B cell (primary cell): ENCODE measurements around the gene POLE. TPM values are rescaled to one million over a fixed set of nuclear protein-coding genes. Genes with fewer than 3 reads are reported as not detected.

Source experiments
- ATAC-seq: fragments of 200-7000 bp; cut with Tn5 transposase; one replicate; pipeline ENCODE4 v1.10.0; 2021; ENCODE audit warnings: low read depth, mild to moderate bottlenecking, moderate number of reproducible peaks, moderate library complexity
- CTCF ChIA-PET: fragments of 350-600 bp; sonication (Branson Sonifier 250); formaldehyde crosslinking; loops from one replicate; lab custom pipeline; 2021; ENCODE audit warnings: antibody characterized with exemption, inconsistent platforms; lab: Charles Lee
- POLR2A ChIA-PET: fragments of 350-600 bp; sonication (Branson Sonifier 250); formaldehyde crosslinking; loops from one replicate; lab custom pipeline; 2021; ENCODE audit warnings: antibody characterized with exemption; lab: Charles Lee
- DNase-seq: peaks from one replicate; pipeline ENCODE4 v3.0.0; 2013
- H2AFZ ChIP-seq: 2 replicates; pipeline ENCODE4 v1.6.1; 2012; ENCODE audit warnings: mild to moderate bottlenecking, low read depth, low read length; ENCODE audit not compliant: insufficient read depth, poor library complexity, severe bottlenecking
- H3K27ac ChIP-seq, 2 donors: 1 replicate in 1 of 2; 2 replicates in 1 of 2; pipeline ENCODE4 v1.5.1; 2012 to 2013; ENCODE audit warnings: low read length in 2 of 2, mild to moderate bottlenecking in 2 of 2, moderate library complexity in 1 of 2
- H3K27me3 ChIP-seq, 4 experiments: fragments of 200-600 bp in 1 of 4; sonication (generic) in 1 of 4; replicated peaks in 1 of 4; 1 replicate in 2 of 4; 2 replicates in 2 of 4; pipeline versions ENCODE4 v1.6.1 to v1.7.0; 2013 to 2016; ENCODE audit warnings: low read length in 3 of 4, mild to moderate bottlenecking in 2 of 4, mixed read lengths in 1 of 4, moderate library complexity in 1 of 4; ENCODE audit not compliant: insufficient read depth in 4 of 4, control insufficient read depth in 3 of 4; ENCODE audit errors: control extremely low read depth in 1 of 4
- H3K36me3 ChIP-seq, 2 experiments: replicated peaks in 1 of 2; 1 replicate in 1 of 2; 2 replicates in 1 of 2; pipeline versions ENCODE4 v1.6.1 to v1.7.1; 2013; ENCODE audit warnings: low read length in 1 of 2; ENCODE audit not compliant: insufficient read depth in 2 of 2, control insufficient read depth in 1 of 2; ENCODE audit errors: control extremely low read depth in 1 of 2, extremely low read depth in 1 of 2
- H3K4me1 ChIP-seq, 2 donors: fragments of 200-600 bp in 1 of 2; sonication (generic) in 1 of 2; 1 replicate in 1 of 2; 2 replicates in 1 of 2; pipeline versions ENCODE4 v1.5.1 to v1.6.1; 2013 to 2017; ENCODE audit warnings: low read length in 2 of 2; ENCODE audit not compliant: control insufficient read depth in 2 of 2, insufficient read depth in 2 of 2
- H3K4me2 ChIP-seq: replicated peaks from 2 replicates; pipeline ENCODE3; 2012; ENCODE audit warnings: mild to moderate bottlenecking, low read depth, low read length; ENCODE audit not compliant: poor library complexity, severe bottlenecking
- H3K4me3 ChIP-seq, 5 experiments: fragments of 200-600 bp in 1 of 5; sonication (generic) in 1 of 5; 1 replicate in 3 of 5; 2 replicates in 2 of 5; pipeline versions ENCODE4 v1.5.1 to v1.7.0; 2011 to 2016; ENCODE audit warnings: low read length in 4 of 5, mild to moderate bottlenecking in 4 of 5, low read depth in 2 of 5, control low read depth in 1 of 5, moderate library complexity in 1 of 5; ENCODE audit not compliant: insufficient read depth in 1 of 5; ENCODE audit errors: control extremely low read depth in 1 of 5, extremely low read depth in 1 of 5
- H3K79me2 ChIP-seq: fragments of 200-600 bp; sonication (generic); one replicate; pipeline ENCODE4 v1.6.0; 2016; ENCODE audit warnings: low read length; ENCODE audit not compliant: control insufficient read depth, insufficient read depth
- H3K9ac ChIP-seq: fragments of 200-600 bp; sonication (generic); 2 replicates; pipeline ENCODE4 v1.6.1; 2017; ENCODE audit warnings: mild to moderate bottlenecking, low read length, moderate library complexity
- H3K9me3 ChIP-seq, 3 donors: one replicate each; pipeline versions ENCODE4 v1.6.1 to v1.7.1; 2013; ENCODE audit warnings: low read length in 2 of 3; ENCODE audit not compliant: control insufficient read depth in 2 of 3, insufficient read depth in 1 of 3; ENCODE audit errors: control extremely low read depth in 1 of 3
- H4K20me1 ChIP-seq: 2 replicates; pipeline ENCODE4 v1.6.0; 2012; ENCODE audit warnings: mild to moderate bottlenecking, low read length; ENCODE audit not compliant: insufficient read depth, control insufficient read depth, poor library complexity, severe bottlenecking
- H3K27ac Mint-ChIP-seq: one replicate; pipeline ENCODE4 v1.8.0; 2021; ENCODE audit warnings: mixed read lengths
- H3K27me3 Mint-ChIP-seq: one replicate; pipeline ENCODE4 v1.8.0; 2021; ENCODE audit warnings: mixed read lengths
- H3K4me1 Mint-ChIP-seq: one replicate; pipeline ENCODE4 v1.8.0; 2021; ENCODE audit warnings: mixed read lengths
- H3K4me3 Mint-ChIP-seq: one replicate; pipeline ENCODE4 v1.8.0; 2021; ENCODE audit warnings: mixed read lengths
- H3K9me3 Mint-ChIP-seq: one replicate; pipeline ENCODE4 v1.8.0; 2022; ENCODE audit warnings: mixed read lengths; ENCODE audit not compliant: insufficient read depth
- EZH2 ChIP-seq: IDR thresholded peaks from 2 replicates; pipeline ENCODE4 v1.6.1; 2012; ENCODE audit warnings: borderline replicate concordance, low read depth, mild to moderate bottlenecking, moderate library complexity, low read length; ENCODE audit not compliant: insufficient read depth, poor library complexity, severe bottlenecking
- WGBS: methylation state at CpG from one replicate; pipeline ENCODE4 v1.1.5; 2013; ENCODE audit warnings: missing lambda C conversion rate; ENCODE audit not compliant: insufficient coverage; 5-methylcytosine and 5-hydroxymethylcytosine counted together
- intact Hi-C: fragments of 100-400 bp; cut with micrococcal nuclease; formaldehyde crosslinking; loops from one replicate; pipeline ENCODE4 v1.10.0; 2022
- polyA plus RNA-seq: library from polyadenylated mRNA; depleted of rRNA; stranded (reverse); fragments of >200 nt; gene quantifications from 2 replicates; pipeline ENCODE4 v1.2.3, GENCODE V29; 2012
- total RNA-seq, 2 donors: library from RNA; stranded (reverse); fragments of 120-200 nt in 1 of 2; gene quantifications; 1 replicate in 1 of 2; 2 replicates in 1 of 2; pipeline versions ENCODE4 v1.2.3 to v1.2.4, GENCODE V29; 2013 to 2022
- TF ChIP-seq, protein P1 (sequence below): fragments of 200-600 bp; IDR thresholded peaks from one replicate; pipeline ENCODE4 v1.8.0; 2022; ENCODE audit warnings: antibody characterized with exemption, mild to moderate bottlenecking

The POLE gene
- total and polyA plus RNA-seq, 2 donors (not counting 1 experiment from before 2014, with no cell fraction given) = 32.0 to 62.0 TPM

DNA sequence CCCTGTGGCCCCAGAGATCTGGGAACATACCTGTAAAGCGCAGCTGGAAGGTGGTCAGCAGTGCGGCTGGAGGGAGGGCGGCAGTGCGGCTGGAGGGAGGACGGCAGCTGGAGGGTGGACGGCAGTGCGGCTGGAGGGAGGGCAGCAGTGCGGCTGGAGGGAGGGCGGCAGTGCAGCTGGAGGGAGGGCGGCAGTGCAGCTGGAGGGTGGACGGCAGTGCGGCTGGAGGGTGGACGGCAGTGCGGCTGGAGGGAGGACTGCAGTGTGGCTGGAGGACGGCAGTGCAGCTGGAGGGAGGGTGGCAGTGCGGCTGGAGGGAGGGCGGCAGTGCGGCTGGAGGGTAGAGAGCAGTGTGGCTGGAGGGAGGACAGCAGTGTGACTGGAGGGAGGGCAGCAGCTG, 100.2 kb downstream of the POLE start:
- Mint-ChIP-seq H3K9me3 (no peaks in the 10 kb centered on the region), H3K27me3 (no peaks in the 10 kb centered on the region), H3K27ac (no peak overlapping the region), H3K4me1 (no peaks in the 10 kb centered on the region), H3K4me3 (no peak overlapping the region)
- no peak overlapping the region for H2AFZ ChIP-seq
- H4K20me1 ChIP-seq = no peaks in the 10 kb centered on the region
- WGBS = 87% methylated on average over 16 of the region's 18 CpGs
- ChIA-PET CTCF (no interaction called here), POLR2A (no interaction called here)
- H3K4me1 ChIP-seq = no peaks in the 10 kb centered on the region
- H3K36me3 ChIP-seq = peaks cover 0 to 7% of the 10 kb centered on the region in 2 experiments
- DNase-seq (no peak), ATAC-seq (no peak)
- no peak overlapping the region for H3K27ac ChIP-seq
- peaks cover 0 to 2% (median 0%) of the 10 kb centered on the region in 4 experiments for H3K27me3 ChIP-seq
- H3K4me2 ChIP-seq = no peak overlapping the region
- H3K9me3 ChIP-seq = peaks cover 0 to 6% (median 0%) of the 10 kb centered on the region in 3 donors
- TF ChIP-seq EZH2 = no peak
- TF ChIP-seq, protein P1, sequence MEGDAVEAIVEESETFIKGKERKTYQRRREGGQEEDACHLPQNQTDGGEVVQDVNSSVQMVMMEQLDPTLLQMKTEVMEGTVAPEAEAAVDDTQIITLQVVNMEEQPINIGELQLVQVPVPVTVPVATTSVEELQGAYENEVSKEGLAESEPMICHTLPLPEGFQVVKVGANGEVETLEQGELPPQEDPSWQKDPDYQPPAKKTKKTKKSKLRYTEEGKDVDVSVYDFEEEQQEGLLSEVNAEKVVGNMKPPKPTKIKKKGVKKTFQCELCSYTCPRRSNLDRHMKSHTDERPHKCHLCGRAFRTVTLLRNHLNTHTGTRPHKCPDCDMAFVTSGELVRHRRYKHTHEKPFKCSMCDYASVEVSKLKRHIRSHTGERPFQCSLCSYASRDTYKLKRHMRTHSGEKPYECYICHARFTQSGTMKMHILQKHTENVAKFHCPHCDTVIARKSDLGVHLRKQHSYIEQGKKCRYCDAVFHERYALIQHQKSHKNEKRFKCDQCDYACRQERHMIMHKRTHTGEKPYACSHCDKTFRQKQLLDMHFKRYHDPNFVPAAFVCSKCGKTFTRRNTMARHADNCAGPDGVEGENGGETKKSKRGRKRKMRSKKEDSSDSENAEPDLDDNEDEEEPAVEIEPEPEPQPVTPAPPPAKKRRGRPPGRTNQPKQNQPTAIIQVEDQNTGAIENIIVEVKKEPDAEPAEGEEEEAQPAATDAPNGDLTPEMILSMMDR = no peak
- H3K79me2 ChIP-seq = no peaks in the 10 kb centered on the region
- intact Hi-C loops = no loop called here
- no peak overlapping the region for H3K4me3 ChIP-seq
- H3K9ac ChIP-seq = no peak overlapping the region

DNA sequence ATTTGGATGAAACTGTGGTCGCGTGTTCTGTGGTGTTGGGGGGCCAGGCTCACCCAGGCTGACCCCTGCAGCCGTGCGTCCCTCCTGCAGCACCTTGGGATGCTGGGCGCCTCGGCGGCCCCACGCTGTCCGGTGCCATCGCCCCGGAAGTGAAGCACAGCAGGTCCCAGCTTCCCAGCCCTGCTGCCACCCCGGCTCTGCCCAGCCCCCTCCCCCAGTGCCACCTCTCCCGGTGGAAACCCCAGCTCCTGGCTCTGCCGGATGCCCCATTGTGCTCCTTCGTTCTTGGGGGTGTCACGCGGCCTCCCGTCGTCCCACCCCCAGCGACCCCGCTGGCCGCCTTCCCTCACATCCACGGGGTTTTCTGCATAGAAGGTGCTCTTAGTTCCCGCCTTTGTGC, 102.0 kb downstream of the POLE start:
- peaks cover 0 to 2% (median 0%) of the 10 kb centered on the region in 4 experiments for H3K27me3 ChIP-seq
- no peaks in the 10 kb centered on the region for H3K27me3 Mint-ChIP-seq
- no peak for ATAC-seq
- POLR2A ChIA-PET = no interaction called here
- H3K79me2 ChIP-seq = no peaks in the 10 kb centered on the region
- H3K4me1 ChIP-seq = no peaks in the 10 kb centered on the region
- peaks cover 0 to 6% (median 0%) of the 10 kb centered on the region in 3 donors for H3K9me3 ChIP-seq
- TF ChIP-seq, protein P1 = no peak
- H3K9me3 Mint-ChIP-seq = no peaks in the 10 kb centered on the region
- no peak for DNase-seq
- no peak overlapping the region for H3K27ac ChIP-seq
- no peak overlapping the region for H3K4me2 ChIP-seq
- H3K4me3 Mint-ChIP-seq = no peak overlapping the region
- peaks cover 0 to 16% of the 10 kb centered on the region in 2 experiments for H3K36me3 ChIP-seq
- no peak overlapping the region for H3K9ac ChIP-seq
- intact Hi-C loops = no loop called here
- H2AFZ ChIP-seq = no peak overlapping the region
- no peaks in the 10 kb centered on the region for H3K4me1 Mint-ChIP-seq
- H4K20me1 ChIP-seq = peaks cover 8% of the 10 kb centered on the region
- CTCF ChIA-PET = interaction anchor here (0.6 kb wide), 1 partner anchor 364 kb away, joined by 5 read pairs; no protein-coding TSS in a partner anchor
- no peak overlapping the region for H3K27ac Mint-ChIP-seq
- no peak overlapping the region for H3K4me3 ChIP-seq
- 88% methylated on average over 24 of the region's 24 CpGs for WGBS
